ENCODE results near the gene RIMBP2.

The RIMBP2 gene

DNA sequence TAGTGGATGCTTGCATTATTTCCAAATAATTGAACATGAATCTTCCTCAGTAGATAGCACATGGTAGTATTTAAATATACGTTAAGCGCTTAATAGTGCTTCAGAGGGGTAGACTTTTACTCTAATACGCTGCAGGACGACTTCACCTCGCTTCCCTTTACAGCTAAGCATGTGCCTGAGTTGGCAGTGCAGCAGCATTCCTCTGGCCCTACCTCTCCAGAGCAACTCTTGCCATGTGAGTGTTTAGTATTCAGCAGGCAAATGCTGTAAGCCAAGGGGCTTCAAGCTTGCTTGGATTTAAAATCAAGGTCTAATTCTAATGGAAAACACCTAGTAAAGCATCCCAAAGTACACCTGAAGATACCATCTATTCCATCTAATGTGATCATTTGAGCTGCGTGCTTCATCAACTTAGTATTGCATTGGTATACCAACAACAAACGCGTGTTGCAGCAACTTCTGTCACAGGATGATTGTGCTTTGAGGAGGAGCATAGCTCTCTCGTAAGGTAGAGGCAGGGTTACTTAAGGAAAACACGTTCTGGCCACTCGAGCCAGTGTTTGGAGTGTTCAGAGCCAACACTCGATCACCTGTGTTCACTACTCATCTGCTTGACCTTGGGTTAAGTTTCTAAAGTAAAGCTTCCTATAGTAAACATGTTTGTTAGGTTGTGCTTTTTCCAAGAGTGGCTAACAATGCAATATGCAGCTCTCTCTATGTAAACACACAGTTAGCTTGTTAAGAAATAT is 317.8 kb downstream of the RIMBP2 start:
- TF ChIP-seq, protein P1, sequence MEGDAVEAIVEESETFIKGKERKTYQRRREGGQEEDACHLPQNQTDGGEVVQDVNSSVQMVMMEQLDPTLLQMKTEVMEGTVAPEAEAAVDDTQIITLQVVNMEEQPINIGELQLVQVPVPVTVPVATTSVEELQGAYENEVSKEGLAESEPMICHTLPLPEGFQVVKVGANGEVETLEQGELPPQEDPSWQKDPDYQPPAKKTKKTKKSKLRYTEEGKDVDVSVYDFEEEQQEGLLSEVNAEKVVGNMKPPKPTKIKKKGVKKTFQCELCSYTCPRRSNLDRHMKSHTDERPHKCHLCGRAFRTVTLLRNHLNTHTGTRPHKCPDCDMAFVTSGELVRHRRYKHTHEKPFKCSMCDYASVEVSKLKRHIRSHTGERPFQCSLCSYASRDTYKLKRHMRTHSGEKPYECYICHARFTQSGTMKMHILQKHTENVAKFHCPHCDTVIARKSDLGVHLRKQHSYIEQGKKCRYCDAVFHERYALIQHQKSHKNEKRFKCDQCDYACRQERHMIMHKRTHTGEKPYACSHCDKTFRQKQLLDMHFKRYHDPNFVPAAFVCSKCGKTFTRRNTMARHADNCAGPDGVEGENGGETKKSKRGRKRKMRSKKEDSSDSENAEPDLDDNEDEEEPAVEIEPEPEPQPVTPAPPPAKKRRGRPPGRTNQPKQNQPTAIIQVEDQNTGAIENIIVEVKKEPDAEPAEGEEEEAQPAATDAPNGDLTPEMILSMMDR (IDR thresholded peaks at IDR 0.05; ENCODE audit: borderline replicate concordance, control extremely low read depth, extremely low read depth, insufficient read depth, missing control alignments): no peak
- no peak for DNase-seq (ENCODE audit: low spot score)
- in situ Hi-C loops (cut with MboI; ENCODE audit: low sequenced_read_pairs, unreplicated experiment): no loop called here

DNA sequence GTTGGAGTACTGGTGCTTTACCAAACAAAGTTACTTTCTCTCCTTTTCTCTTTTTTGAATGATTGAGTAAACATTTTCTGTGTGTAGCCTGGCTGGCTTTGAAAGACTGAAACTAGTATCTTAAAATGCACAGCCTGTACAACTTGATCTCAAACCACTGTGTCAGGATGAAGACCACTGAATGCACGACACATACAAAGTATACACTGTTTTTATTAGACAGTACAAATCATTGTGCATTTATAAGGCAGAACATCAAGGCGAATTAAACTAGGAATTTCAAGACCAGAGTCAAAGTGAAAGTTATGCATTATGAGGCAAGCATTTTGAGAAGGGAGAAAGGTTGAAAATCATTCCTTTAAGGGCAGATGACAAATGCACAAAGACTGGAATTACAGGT is 319.4 kb downstream of the RIMBP2 start:
- TF ChIP-seq, protein P1 (IDR thresholded peaks at IDR 0.05; ENCODE audit: borderline replicate concordance, control extremely low read depth, extremely low read depth, insufficient read depth, missing control alignments): no peak
- no peak for DNase-seq (ENCODE audit: low spot score)
- in situ Hi-C loops (cut with MboI; ENCODE audit: low sequenced_read_pairs, unreplicated experiment): no loop called here

DNA sequence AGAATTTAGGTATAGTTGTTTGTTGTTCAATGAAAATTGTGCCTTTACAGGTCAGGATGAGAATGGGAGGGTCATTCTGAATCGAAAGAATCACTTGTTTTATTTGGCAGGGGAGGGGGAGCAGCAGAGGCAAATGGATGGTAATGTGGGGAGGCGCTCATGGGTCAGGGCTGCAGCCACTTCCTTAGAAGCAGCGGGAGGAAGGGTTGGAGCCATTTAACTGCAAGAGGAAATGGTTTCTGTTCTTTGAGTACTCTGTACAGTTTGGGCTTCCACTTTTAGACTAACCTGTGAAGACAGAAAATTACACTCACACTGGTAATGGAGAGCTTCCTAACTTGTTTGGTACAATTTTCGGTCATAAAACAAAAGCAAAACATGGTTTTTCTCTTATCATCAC is 321.2 kb downstream of the RIMBP2 start:
- TF ChIP-seq, protein P1 (IDR thresholded peaks at IDR 0.05; ENCODE audit: borderline replicate concordance, control extremely low read depth, extremely low read depth, insufficient read depth, missing control alignments): no peak
- no peak for DNase-seq (ENCODE audit: low spot score)
- in situ Hi-C loops (cut with MboI; ENCODE audit: low sequenced_read_pairs, unreplicated experiment): no loop called here

DNA sequence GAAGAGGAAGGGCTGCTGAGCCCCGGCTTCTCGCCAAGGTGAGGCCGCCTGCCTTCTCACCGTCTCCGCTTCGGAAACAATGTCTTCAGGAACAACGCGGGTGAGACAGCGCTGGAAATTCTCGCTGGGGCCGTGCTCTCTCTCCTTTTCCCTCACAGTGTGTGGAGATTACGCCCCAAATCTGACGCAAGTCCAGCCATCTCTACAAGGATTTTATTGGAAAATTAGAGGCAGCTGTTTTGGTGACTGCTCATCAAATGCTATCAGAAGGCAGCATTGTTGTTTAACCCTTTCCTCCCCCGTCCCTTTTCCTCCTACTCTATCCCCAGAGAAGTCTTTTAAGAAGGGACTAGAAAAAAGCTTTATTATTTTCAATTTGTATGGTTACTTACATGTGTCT is 324.9 kb downstream of the RIMBP2 start:
- TF ChIP-seq, protein P1 (IDR thresholded peaks at IDR 0.05; ENCODE audit: borderline replicate concordance, control extremely low read depth, extremely low read depth, insufficient read depth, missing control alignments): no peak
- in situ Hi-C loops (cut with MboI; ENCODE audit: low sequenced_read_pairs, unreplicated experiment): no loop called here
- no peak for DNase-seq (ENCODE audit: low spot score)

DNA sequence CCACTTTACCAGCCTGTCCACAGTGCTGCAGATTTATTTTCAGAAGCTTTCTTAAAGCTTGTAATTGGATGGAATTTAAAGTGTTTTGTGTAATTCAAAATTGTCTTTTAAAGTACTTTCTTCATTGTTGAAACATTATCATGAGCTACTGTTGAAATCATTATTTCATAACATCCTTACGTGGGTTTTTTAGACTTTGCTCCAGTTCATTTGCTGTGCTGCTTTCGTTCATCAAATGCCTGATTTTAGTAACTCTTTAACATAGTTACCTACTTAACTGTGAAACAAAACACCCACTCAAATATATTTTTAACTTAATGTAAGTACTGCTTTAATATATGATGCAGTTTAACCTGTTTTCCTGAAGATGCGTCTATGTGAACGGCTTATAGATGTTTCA is 330.9 kb downstream of the RIMBP2 start:
- DNase-seq (ENCODE audit: low spot score): no peak
- in situ Hi-C loops (cut with MboI; ENCODE audit: low sequenced_read_pairs, unreplicated experiment): no loop called here
- TF ChIP-seq, protein P1 (IDR thresholded peaks at IDR 0.05; ENCODE audit: borderline replicate concordance, control extremely low read depth, extremely low read depth, insufficient read depth, missing control alignments): no peak

DNA sequence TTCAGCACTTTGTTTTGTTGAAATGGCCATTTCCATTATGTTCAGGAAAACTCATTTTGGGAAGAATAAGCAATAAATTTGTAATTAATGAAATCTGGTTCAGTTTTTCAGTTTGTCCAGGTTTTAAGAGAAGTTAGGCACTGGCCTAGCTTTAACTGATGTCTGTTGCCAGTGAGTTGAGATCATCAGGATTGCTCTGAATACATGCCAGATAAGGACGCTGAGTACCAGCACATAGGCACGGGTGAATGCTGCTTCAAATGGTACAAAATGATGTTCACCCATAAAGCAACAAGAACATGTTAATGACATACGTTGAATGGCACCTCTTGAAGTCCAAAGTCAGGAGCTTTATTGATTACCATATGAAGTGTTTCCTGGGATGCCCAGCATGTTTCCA is 331.9 kb downstream of the RIMBP2 start:
- DNase-seq (ENCODE audit: low spot score): no peak
- in situ Hi-C loops (cut with MboI; ENCODE audit: low sequenced_read_pairs, unreplicated experiment): no loop called here
- TF ChIP-seq, protein P1 (IDR thresholded peaks at IDR 0.05; ENCODE audit: borderline replicate concordance, control extremely low read depth, extremely low read depth, insufficient read depth, missing control alignments): no peak
